Endothelial cell of umbilical vein (primary cell): ENCODE results near the gene ENDOG. TPM values are rescaled to one million over a fixed set of nuclear protein-coding genes. Genes with fewer than 3 reads are reported as not detected.
"Not testable (repeated sequence)": the region's sequence is repeated elsewhere in the genome, so short reads cannot be mapped to it uniquely, and the experiment has no call there.

ENCODE experiments used
- BruUV-seq: library from RNA; stranded (reverse); fragments of 400-500 nt; replicated peaks from 2 replicates; lab custom pipeline; 2021; lab: Mats Ljungman, UMichigan
- CTCF ChIA-PET: fragments of 300-600, 350-600 bp; sonication (Branson Sonifier 250); formaldehyde crosslinking; loops from one replicate; lab custom pipeline; 2021; ENCODE audit warnings: antibody characterized with exemption, inconsistent platforms; lab: Charles Lee
- POLR2A ChIA-PET: fragments of 300-600, 350-600 bp; sonication (Branson Sonifier 250); formaldehyde crosslinking; loops from one replicate; lab custom pipeline; 2021; ENCODE audit warnings: antibody characterized with exemption, inconsistent platforms; lab: Charles Lee
- DNase-seq: peaks from one replicate; pipeline ENCODE4 v3.0.0-alpha.2; 2011; ENCODE audit warnings: low read depth, low spot score
- FAIRE-seq: peaks from 2 replicates; lab custom pipeline; 2011; peaks lifted over from hg19 to GRCh38; lab: Jason Lieb, UNC
- H2AFZ ChIP-seq: 2 replicates; pipeline ENCODE4 v1.6.0; 2012; ENCODE audit warnings: low read depth, low read length, control low read depth, inconsistent platforms
- H3K27ac ChIP-seq: 2 replicates; pipeline ENCODE4 v1.5.1; 2011; ENCODE audit warnings: low read depth, mild to moderate bottlenecking, control low read depth, low read length, moderate library complexity; ENCODE audit not compliant: insufficient read depth
- H3K27me3 ChIP-seq, 2 experiments: 2 replicates each; pipeline versions ENCODE4 v1.6.0 to v1.6.1; 2011; ENCODE audit warnings: low read length in 2 of 2, mixed read lengths in 1 of 2; ENCODE audit not compliant: control insufficient read depth in 2 of 2, insufficient read depth in 2 of 2
- H3K36me3 ChIP-seq, 2 experiments: 2 replicates in 1 of 2; 3 replicates in 1 of 2; pipeline ENCODE4 v1.5.1; 2011; ENCODE audit warnings: low read length in 2 of 2, mild to moderate bottlenecking in 1 of 2, moderate library complexity in 1 of 2; ENCODE audit not compliant: control insufficient read depth in 2 of 2, insufficient read depth in 2 of 2; ENCODE audit errors: extremely low read depth in 1 of 2
- H3K4me1 ChIP-seq: 3 replicates; pipeline ENCODE4 v1.5.1; 2011; ENCODE audit warnings: mild to moderate bottlenecking, low read length; ENCODE audit not compliant: control insufficient read depth, insufficient read depth; ENCODE audit errors: extremely low read depth
- H3K4me2 ChIP-seq: 2 replicates; pipeline ENCODE4 v1.6.1; 2011; ENCODE audit warnings: low read length, control low read depth, mixed read lengths; ENCODE audit not compliant: insufficient read depth
- H3K4me3 ChIP-seq, 3 experiments: fragments of 200-600 bp in 1 of 3; sonication (generic), shearing (Covaris generic) in 1 of 3; replicated peaks in 1 of 3; 2 replicates each; pipeline ENCODE4 v1.5.1; 2011 to 2016; ENCODE audit warnings: control low read depth in 3 of 3, low read length in 3 of 3, mild to moderate bottlenecking in 2 of 3, inconsistent platforms in 1 of 3, low read depth in 1 of 3, moderate library complexity in 1 of 3; ENCODE audit not compliant: insufficient read depth in 1 of 3
- H3K79me2 ChIP-seq: 2 replicates; pipeline ENCODE4 v1.6.0; 2012; ENCODE audit warnings: low read length, inconsistent platforms; ENCODE audit not compliant: control insufficient read depth, insufficient read depth
- H3K9ac ChIP-seq: replicated peaks from 2 replicates; pipeline ENCODE3; 2011; ENCODE audit warnings: low read length, control low read depth; ENCODE audit not compliant: insufficient read depth; ENCODE audit errors: extremely low read depth
- H3K9me1 ChIP-seq: replicated peaks from 3 replicates; pipeline ENCODE4 v1.6.0; 2011; ENCODE audit warnings: mild to moderate bottlenecking, low read length; ENCODE audit not compliant: control insufficient read depth, insufficient read depth; ENCODE audit errors: extremely low read depth
- H3K9me3 ChIP-seq: replicated peaks from 2 replicates; pipeline ENCODE4 v1.5.1; 2012; ENCODE audit warnings: low read length, inconsistent platforms; ENCODE audit not compliant: control insufficient read depth, insufficient read depth
- H4K20me1 ChIP-seq: replicated peaks from 2 replicates; pipeline ENCODE3; 2011; ENCODE audit warnings: mild to moderate bottlenecking, low read length; ENCODE audit not compliant: control insufficient read depth, insufficient read depth; ENCODE audit errors: extremely low read depth
- CTCF ChIP-seq, 2 donors: IDR thresholded peaks; 1 replicate in 1 of 2; 2 replicates in 1 of 2; pipeline ENCODE4 v1.5.1; 2011; ENCODE audit warnings: low read length in 2 of 2, mild to moderate bottlenecking in 2 of 2, moderate library complexity in 2 of 2, control low read depth in 1 of 2, inconsistent platforms in 1 of 2, low read depth in 1 of 2; ENCODE audit not compliant: insufficient read depth in 1 of 2; ENCODE audit errors: extremely low read depth in 1 of 2
- EZH2 ChIP-seq: IDR thresholded peaks from 2 replicates; pipeline ENCODE4 v1.6.1; 2012; ENCODE audit warnings: borderline replicate concordance, low read depth, mild to moderate bottlenecking, moderate library complexity, low read length, inconsistent platforms; ENCODE audit not compliant: severe bottlenecking
- FOS ChIP-seq: IDR thresholded peaks from 2 replicates; pipeline ENCODE4 v1.6.1; 2011; ENCODE audit warnings: mild to moderate bottlenecking, low read length, moderate library complexity, borderline replicate concordance; ENCODE audit not compliant: insufficient read depth
- GATA2 ChIP-seq: IDR thresholded peaks from 2 replicates; pipeline ENCODE4 v1.7.0; 2011; ENCODE audit warnings: low read depth, mild to moderate bottlenecking, moderate library complexity, mixed read lengths, low read length; ENCODE audit not compliant: insufficient read length, insufficient read depth
- JUN ChIP-seq: IDR thresholded peaks from 2 replicates; pipeline ENCODE4 v1.6.1; 2011; ENCODE audit warnings: borderline replicate concordance, low read depth; ENCODE audit not compliant: insufficient read length, insufficient read depth
- MAX ChIP-seq: IDR thresholded peaks from 2 replicates; pipeline ENCODE4 v1.6.1; 2011; ENCODE audit not compliant: insufficient read depth, insufficient read length
- MYC ChIP-seq: IDR thresholded peaks from one replicate; pipeline ENCODE4 v1.6.1; 2011; ENCODE audit warnings: mild to moderate bottlenecking, low read depth, low read length
- POLR2A ChIP-seq: IDR thresholded peaks from 2 replicates; pipeline ENCODE4 v1.6.1; 2012; ENCODE audit warnings: low read depth, mild to moderate bottlenecking, control low read depth, low read length
- POLR2AphosphoS5 ChIP-seq: IDR thresholded peaks from 2 replicates; pipeline ENCODE4 v1.6.1; 2012; ENCODE audit warnings: low read depth, mild to moderate bottlenecking, control low read depth, low read length, moderate library complexity; ENCODE audit not compliant: insufficient read depth
- dilution Hi-C: fragments of 300-500 bp; cut with MboI; formaldehyde crosslinking; loops from one replicate; pipeline ENCODE4 v1.15.0; 2019; ENCODE audit warnings: low sequenced_read_pairs; ENCODE audit not compliant: extremely low pct_ligation_motif_present
- intact Hi-C: fragments of 100-400 bp; cut with micrococcal nuclease; formaldehyde crosslinking; loops from one replicate; pipeline ENCODE4 v1.10.0; 2022
- polyA plus RNA-seq, 4 experiments: library from polyadenylated mRNA; depleted of rRNA in 3 of 4; stranded (reverse) in 3 of 4; unstranded in 1 of 4; fragments of >200 nt; gene quantifications; 2 replicates each; pipeline versions ENCODE4 v1.2.1 to v1.2.3, GENCODE V29; 2011 to 2012; ENCODE audit warnings: missing spikeins in 1 of 4
- total RNA-seq: library from RNA; stranded (reverse); gene quantifications from 2 replicates; pipeline ENCODE4 v1.2.3, GENCODE V29; 2021

The ENDOG gene
- total and polyA plus RNA-seq, 2 donors (not counting 3 experiments of a cell fraction or from before 2014, with no cell fraction given): 18.0 to 21.1 TPM

DNA sequence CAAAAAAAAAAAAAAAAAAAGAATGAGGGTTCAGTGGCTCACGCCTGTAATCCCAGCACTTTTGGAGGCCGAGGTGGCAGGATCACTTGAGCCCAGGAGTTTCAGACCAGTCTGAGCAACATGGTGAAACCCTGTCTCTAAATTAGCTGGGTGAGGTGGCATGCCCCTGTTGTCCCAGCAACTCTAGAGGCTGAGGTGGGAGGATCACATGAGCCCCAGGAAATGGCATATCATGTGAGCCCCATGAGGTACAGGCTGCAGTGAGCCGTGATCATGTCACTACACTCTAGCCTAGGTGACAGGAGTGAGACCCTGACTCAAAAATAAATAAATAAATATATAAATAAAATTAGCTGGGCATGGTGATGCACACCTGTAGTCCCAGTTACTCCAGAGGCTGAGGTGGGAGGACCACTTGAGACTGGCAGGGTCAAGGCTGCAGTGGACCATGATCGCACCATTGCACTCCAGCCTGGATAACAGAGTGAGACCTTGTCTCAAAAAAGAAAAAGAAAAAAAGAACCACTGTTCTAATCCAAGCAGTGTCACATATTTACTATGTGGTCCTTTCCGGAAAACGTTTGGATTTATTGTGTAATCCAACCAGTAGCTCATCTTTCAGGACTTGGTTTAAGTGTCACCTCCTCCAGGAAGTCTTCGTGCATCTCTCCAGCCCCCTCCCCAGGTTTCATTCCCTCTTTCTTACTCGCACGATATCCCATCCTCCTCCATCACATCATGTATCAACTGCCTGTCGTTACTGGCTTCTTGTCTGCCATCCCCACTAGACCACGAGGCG is 23.6 kb downstream of the ENDOG start:
- H3K36me3 ChIP-seq: peaks cover 0 to 3% of the 10 kb centered on the region in 2 experiments
- H3K9me3 ChIP-seq: no peaks in the 10 kb centered on the region
- H3K27ac ChIP-seq: no peak overlapping the region
- no peak overlapping the region for H3K4me3 ChIP-seq
- ChIA-PET CTCF (no interaction called here), POLR2A (no interaction called here)
- intact Hi-C loops: no loop called here
- H3K4me1 ChIP-seq: no peaks in the 10 kb centered on the region
- H2AFZ ChIP-seq: no peak overlapping the region
- H3K9ac ChIP-seq: no peak overlapping the region
- no peaks in the 10 kb centered on the region for H3K79me2 ChIP-seq
- no peaks in the 10 kb centered on the region for H4K20me1 ChIP-seq
- no peak overlapping the region for H3K4me2 ChIP-seq
- BruUV-seq: no TSS peak
- no peak for TF ChIP-seq JUN
- no peak for TF ChIP-seq MYC
- TF ChIP-seq EZH2: no peak
- no peak for TF ChIP-seq MAX
- no peak for TF ChIP-seq POLR2AphosphoS5
- no peak for TF ChIP-seq GATA2
- no peak for TF ChIP-seq FOS
- no peak for TF ChIP-seq POLR2A
- TF ChIP-seq CTCF (IDR thresholded peaks at IDR 0.05; ENCODE audit: extremely low read depth in 1 of 2, insufficient read depth in 1 of 2, low read depth in 1 of 2, low read length in 2 of 2): no peak
- FAIRE-seq (no peak), DNase-seq (no peak)
- dilution Hi-C loops: no loop called here
- H3K9me1 ChIP-seq: no peaks in the 10 kb centered on the region
- H3K27me3 ChIP-seq: no peaks in the 10 kb centered on the region

GRCh38 chr9:128843171-128843570 is 24.9 kb downstream of the ENDOG start:
- H3K27me3 ChIP-seq, H3K27ac ChIP-seq, BruUV-seq, DNase-seq, H3K4me1 ChIP-seq, POLR2A ChIA-PET, dilution Hi-C loops, H3K9ac ChIP-seq, H3K36me3 ChIP-seq, FAIRE-seq, H2AFZ ChIP-seq, intact Hi-C loops, CTCF ChIA-PET, H3K9me1 ChIP-seq, H3K9me3 ChIP-seq, H3K79me2 ChIP-seq, H3K4me3 ChIP-seq, H4K20me1 ChIP-seq, H3K4me2 ChIP-seq: not testable (repeated sequence)
